Kidney (tissue), 14 donors: Measurements from ENCODE around the gene PRSS23. TPM values are rescaled to one million over a fixed set of nuclear protein-coding genes. Genes with fewer than 3 reads are reported as not detected.

Source experiments
- DNase-seq, 5 donors: peaks; one replicate each; pipeline ENCODE4 v3.0.0-alpha.2; 2013 to 2020
- FAIRE-seq: peaks from 2 replicates; lab custom pipeline; 2012; peaks lifted over from hg19 to GRCh38; lab: Jason Lieb, UNC
- H3K27ac ChIP-seq, 2 donors: one replicate each; pipeline ENCODE4 v1.7.0; 2013; ENCODE audit warnings: low read depth in 2 of 2, low read length in 2 of 2, inconsistent platforms in 1 of 2
- H3K27me3 ChIP-seq: one replicate; pipeline ENCODE4 v1.7.1; 2013; ENCODE audit warnings: low read length, inconsistent platforms; ENCODE audit not compliant: control insufficient read depth, insufficient read depth
- H3K36me3 ChIP-seq, 3 donors: one replicate each; pipeline versions ENCODE4 v1.7.0 to v1.7.1; 2013; ENCODE audit warnings: low read length in 3 of 3, control low read depth in 1 of 3, inconsistent platforms in 1 of 3; ENCODE audit not compliant: insufficient read depth in 3 of 3, control insufficient read depth in 2 of 3
- H3K4me1 ChIP-seq, 3 donors: one replicate each; pipeline versions ENCODE4 v1.7.0 to v1.7.1; 2013; ENCODE audit warnings: low read length in 3 of 3, inconsistent platforms in 1 of 3, low read depth in 1 of 3; ENCODE audit not compliant: control insufficient read depth in 2 of 3, insufficient read depth in 2 of 3
- H3K4me3 ChIP-seq, 3 donors: one replicate each; pipeline versions ENCODE4 v1.7.0 to v1.8.1; 2013; ENCODE audit warnings: low read length in 3 of 3, control low read depth in 1 of 3, inconsistent platforms in 1 of 3
- H3K9ac ChIP-seq, 3 donors: one replicate each; pipeline versions ENCODE4 v1.7.0 to v1.7.1; 2013; ENCODE audit warnings: low read length in 3 of 3, control low read depth in 1 of 3, inconsistent platforms in 1 of 3
- H3K9me3 ChIP-seq, 3 donors: one replicate each; pipeline versions ENCODE4 v1.7.0 to v1.7.1; 2013; ENCODE audit warnings: low read length in 3 of 3, control low read depth in 1 of 3, inconsistent platforms in 1 of 3; ENCODE audit not compliant: control insufficient read depth in 2 of 3, insufficient read depth in 1 of 3
- intact Hi-C: fragments of 100-400 bp; cut with DNase I; formaldehyde crosslinking; loops from one replicate; pipeline ENCODE4 v1.11.1; 2022
- polyA plus RNA-seq: library from polyadenylated mRNA; stranded (reverse); fragments of 350-450 nt; fragmentation: Illumina TruSeq; extraction: RNeasy Lipid Tissue Mini Kit (QIAGEN cat#74804); gene quantifications from one replicate; pipeline ENCODE4 v1.2.3, GENCODE V29; 2014; ENCODE audit warnings: low read depth, low replicate concordance; ENCODE audit not compliant: insufficient read depth
- total RNA-seq: library from RNA; stranded (reverse); fragmentation: NEBNext Ultra II Directional; extraction: Animal tissue kit (Norgen Biotek cat#: 25700); gene quantifications from one replicate; pipeline ENCODE4 v1.2.1, GENCODE V29; 2021
- TF ChIP-seq, protein P1 (sequence below): IDR thresholded peaks from 3 replicates; pipeline ENCODE4 v1.5.1; 2012; ENCODE audit warnings: mild to moderate bottlenecking, moderate library complexity, borderline replicate concordance; ENCODE audit not compliant: insufficient read depth; ENCODE audit errors: extremely low read depth
- donor health status: control.
- donor health status: control.
- donor health status: control.
- donor health status: control.
- donor health status: control.
- donor health status: DM: yes; HTN: yes; CAD: no.
- donor health status: Normal renal cell carcinoma (clear cell type).

The PRSS23 gene
- total and polyA plus RNA-seq, 2 donors from 2014 or later, result 53.4 to 54.6 TPM

DNA sequence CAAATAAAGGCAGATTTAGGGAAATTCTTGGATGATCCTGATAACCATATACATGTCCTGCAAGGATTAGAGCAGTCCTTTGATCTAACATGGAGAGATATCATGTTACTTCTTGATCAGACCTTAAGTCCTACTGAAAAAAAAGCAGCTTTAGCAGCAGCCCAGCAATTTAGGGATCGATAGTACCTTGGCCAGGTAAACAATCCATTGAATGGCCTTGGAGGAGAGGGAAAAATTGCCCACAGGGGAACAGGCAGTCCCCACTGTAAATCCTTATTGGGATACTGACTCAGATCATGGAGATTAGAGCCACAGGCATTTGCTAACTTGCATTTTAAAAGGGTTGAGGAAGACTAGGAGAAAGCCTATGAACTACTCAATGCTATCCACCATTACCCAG lies 47.8 kb downstream of the PRSS23 start:
- no peak overlapping the region for H3K27ac ChIP-seq
- H3K9ac ChIP-seq, result no peak overlapping the region
- FAIRE-seq (no peak), DNase-seq (no peak)
- no peaks in the 10 kb centered on the region for H3K27me3 ChIP-seq
- H3K4me1 ChIP-seq, result no peaks in the 10 kb centered on the region
- no peaks in the 10 kb centered on the region for H3K36me3 ChIP-seq
- TF ChIP-seq, protein P1, sequence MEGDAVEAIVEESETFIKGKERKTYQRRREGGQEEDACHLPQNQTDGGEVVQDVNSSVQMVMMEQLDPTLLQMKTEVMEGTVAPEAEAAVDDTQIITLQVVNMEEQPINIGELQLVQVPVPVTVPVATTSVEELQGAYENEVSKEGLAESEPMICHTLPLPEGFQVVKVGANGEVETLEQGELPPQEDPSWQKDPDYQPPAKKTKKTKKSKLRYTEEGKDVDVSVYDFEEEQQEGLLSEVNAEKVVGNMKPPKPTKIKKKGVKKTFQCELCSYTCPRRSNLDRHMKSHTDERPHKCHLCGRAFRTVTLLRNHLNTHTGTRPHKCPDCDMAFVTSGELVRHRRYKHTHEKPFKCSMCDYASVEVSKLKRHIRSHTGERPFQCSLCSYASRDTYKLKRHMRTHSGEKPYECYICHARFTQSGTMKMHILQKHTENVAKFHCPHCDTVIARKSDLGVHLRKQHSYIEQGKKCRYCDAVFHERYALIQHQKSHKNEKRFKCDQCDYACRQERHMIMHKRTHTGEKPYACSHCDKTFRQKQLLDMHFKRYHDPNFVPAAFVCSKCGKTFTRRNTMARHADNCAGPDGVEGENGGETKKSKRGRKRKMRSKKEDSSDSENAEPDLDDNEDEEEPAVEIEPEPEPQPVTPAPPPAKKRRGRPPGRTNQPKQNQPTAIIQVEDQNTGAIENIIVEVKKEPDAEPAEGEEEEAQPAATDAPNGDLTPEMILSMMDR, result no peak
- no peak overlapping the region for H3K4me3 ChIP-seq
- no peaks in the 10 kb centered on the region for H3K9me3 ChIP-seq
- intact Hi-C loops, result no loop called here

DNA sequence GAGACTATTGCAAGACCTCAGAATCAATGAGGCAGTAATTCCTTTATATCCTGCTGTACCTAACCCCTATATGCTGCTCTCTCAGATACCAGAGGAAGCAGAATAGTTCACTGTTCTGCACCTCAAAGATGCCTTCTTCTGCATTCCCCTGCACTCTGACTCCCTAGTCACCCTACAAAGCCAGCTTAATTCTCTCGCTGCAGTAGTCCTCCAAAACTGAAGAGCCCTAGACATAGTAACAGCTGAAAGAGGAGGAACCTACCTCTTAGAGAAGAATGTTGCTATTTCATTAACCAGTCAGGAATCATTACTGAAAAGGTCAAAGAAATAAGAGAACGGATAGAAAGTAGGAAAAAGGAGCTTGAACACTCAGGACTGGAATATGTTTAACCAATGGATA lies 49.3 kb downstream of the PRSS23 start:
- intact Hi-C loops, result no loop called here

More for the DNA sequence above, 49.3 kb downstream of the PRSS23 start:
- TF ChIP-seq, protein P1, result no peak
- H3K9ac ChIP-seq, result no peak overlapping the region
- FAIRE-seq (no peak), DNase-seq (no peak)
- no peaks in the 10 kb centered on the region for H3K4me1 ChIP-seq
- H3K36me3 ChIP-seq, result no peaks in the 10 kb centered on the region
- H3K27ac ChIP-seq, result no peak overlapping the region
- H3K4me3 ChIP-seq, result no peak overlapping the region
- H3K27me3 ChIP-seq, result no peaks in the 10 kb centered on the region
- no peaks in the 10 kb centered on the region for H3K9me3 ChIP-seq

Other genes starting within 250 kb of the PRSS23 start
- 13.2 TPM for gene ME3, start 127.9 kb upstream of the PRSS23 start, total RNA-seq
- 32.2 TPM for gene ME3, start 127.9 kb upstream of the PRSS23 start, polyA plus RNA-seq
- 41.4 TPM for gene FZD4, start 154.9 kb downstream of the PRSS23 start, total RNA-seq
- gene FZD4, start 154.9 kb downstream of the PRSS23 start, polyA plus RNA-seq, result 21.4 TPM
- 24.6 TPM for gene TMEM135, start 237.4 kb downstream of the PRSS23 start, total RNA-seq
- 12.0 TPM for gene TMEM135, start 237.4 kb downstream of the PRSS23 start, polyA plus RNA-seq